Rectal smooth muscle tissue (tissue), 1 donor: ENCODE measurements around the gene CPNE6.

Source experiments
- H3K27ac ChIP-seq: one replicate; pipeline ENCODE4 v1.7.0; 2013; ENCODE audit warnings: low read depth, low read length, inconsistent platforms
- H3K27me3 ChIP-seq: one replicate; pipeline ENCODE4 v1.7.0; 2013; ENCODE audit warnings: low read length; ENCODE audit not compliant: control insufficient read depth, insufficient read depth
- H3K36me3 ChIP-seq: one replicate; pipeline ENCODE4 v1.7.0; 2013; ENCODE audit warnings: low read length; ENCODE audit not compliant: control insufficient read depth, insufficient read depth
- H3K4me1 ChIP-seq: one replicate; pipeline ENCODE4 v1.7.0; 2013; ENCODE audit warnings: low read length; ENCODE audit not compliant: control insufficient read depth, insufficient read depth
- H3K4me3 ChIP-seq: one replicate; pipeline ENCODE4 v1.7.0; 2013; ENCODE audit warnings: low read length
- H3K9ac ChIP-seq: one replicate; pipeline ENCODE4 v1.7.0; 2013; ENCODE audit warnings: low read length

The CPNE6 gene

DNA sequence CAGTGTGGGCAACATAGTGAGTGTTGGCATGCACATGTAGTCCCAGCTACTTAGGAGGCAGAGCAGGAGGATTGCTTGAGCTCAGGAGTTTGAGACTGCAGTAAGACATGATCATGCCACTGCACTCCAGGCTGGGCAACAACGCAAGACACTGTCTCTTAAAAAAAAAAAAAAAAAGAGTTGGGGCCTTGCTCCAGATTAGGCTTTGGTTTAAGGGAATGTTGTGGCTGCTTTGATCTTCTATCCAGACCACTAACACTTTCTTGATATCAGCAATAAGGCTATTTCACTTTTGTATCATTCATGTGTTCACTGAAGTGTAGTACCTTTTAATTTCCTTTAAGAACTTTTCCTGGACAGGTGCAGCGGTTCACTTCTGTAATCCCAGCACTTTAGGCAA, 56.3 kb downstream of the CPNE6 start:
- Histone ChIP-seq H3K9ac (no peak overlapping the region), H3K27me3 (no peaks in the 10 kb centered on the region), H3K4me3 (no peak overlapping the region), H3K4me1 (no peaks in the 10 kb centered on the region), H3K36me3 (peaks cover 8% of the 10 kb centered on the region), H3K27ac (no peak overlapping the region)
